A549 (cell line): ENCODE measurements around the gene DNPEP.

Source experiments
- CHD2 ChIP-seq: fragments of 150-350 bp; IDR thresholded peaks from 2 replicates; pipeline ENCODE4 v1.6.1; 2014; ENCODE audit warnings: low read length; ENCODE audit not compliant: partially characterized antibody
- CTCF ChIP-seq: fragments of >200 bp; sonication (Bioruptor Twin); formaldehyde crosslinking; IDR thresholded peaks from 3 replicates; pipeline ENCODE4 v1.5.1; 2016
- E2F6 ChIP-seq: IDR thresholded peaks from 2 replicates; pipeline ENCODE4 v1.6.1; 2012; ENCODE audit warnings: low read depth, borderline replicate concordance
- EHF ChIP-seq: fragments of 250-450 bp; sonication (Bioruptor Pico); IDR thresholded peaks from 2 replicates; pipeline ENCODE4 v1.5.0; 2020; ENCODE audit warnings: mild to moderate bottlenecking
- RAD21 ChIP-seq, 2 experiments: fragments of >200 bp in 1 of 2; sonication (Bioruptor Twin) in 1 of 2; formaldehyde crosslinking in 1 of 2; IDR thresholded peaks in 1 of 2; conservative IDR thresholded peaks in 1 of 2; 2 replicates in 1 of 2; 3 replicates in 1 of 2; pipeline ENCODE4 v1.6.1; 2012 to 2018; ENCODE audit warnings: inconsistent platforms in 1 of 2
- ZSCAN20 ChIP-seq: fragments of 250-450 bp; sonication (Bioruptor Pico); IDR thresholded peaks from 2 replicates; pipeline ENCODE4 v1.8.0; 2022; ENCODE audit warnings: mild to moderate bottlenecking, moderate library complexity

- TF ChIP-seq RAD21 (conservative IDR thresholded peaks at IDR 0.05 in 1 of 2, IDR thresholded peaks at IDR 0.05 in 1 of 2) (no peak), CHD2 (no peak), CTCF (no peak), EHF (CRISPR knock-in tag) (no peak), E2F6 (no peak), ZSCAN20 (no peak)
Measured at GRCh38 chr2:219353129-219353528, 34.6 kb downstream of the DNPEP start.
